ENCODE results near the gene SLC4A4.

GRCh38 chr4:71583971-71584370 lies 245.2 kb downstream of the SLC4A4 start:
- TF ChIP-seq CTCF (IDR thresholded peaks at IDR 0.05; ENCODE audit: borderline replicate concordance, extremely low read depth, low read length, poor library complexity, severe bottlenecking) (no peak), EZH2 (IDR thresholded peaks at IDR 0.05; ENCODE audit: borderline replicate concordance, low read depth, low read length, severe bottlenecking) (no peak)
